Measurements from ENCODE around the gene KREMEN1.
"Not testable (repeated sequence)": the region's sequence is repeated elsewhere in the genome, so short reads cannot be mapped to it uniquely, and the experiment has no call there.

The KREMEN1 gene

GRCh38 chr22:29110946-29111345, 38.1 kb downstream of the KREMEN1 start:
- Histone ChIP-seq H3K4me3 (ENCODE audit: low read length) (no peak overlapping the region), H3K36me3 (ENCODE audit: insufficient read depth, low read length) (peaks cover 9% of the 10 kb centered on the region), H2AFZ (ENCODE audit: low read depth, low read length) (no peak overlapping the region), H3K27me3 (ENCODE audit: insufficient read depth, low read length) (no peaks in the 10 kb centered on the region), H3K9me3 (ENCODE audit: low read length) (peaks cover 6% of the 10 kb centered on the region), H3K4me1 (ENCODE audit: insufficient read depth, low read length) (no peaks in the 10 kb centered on the region)

DNA sequence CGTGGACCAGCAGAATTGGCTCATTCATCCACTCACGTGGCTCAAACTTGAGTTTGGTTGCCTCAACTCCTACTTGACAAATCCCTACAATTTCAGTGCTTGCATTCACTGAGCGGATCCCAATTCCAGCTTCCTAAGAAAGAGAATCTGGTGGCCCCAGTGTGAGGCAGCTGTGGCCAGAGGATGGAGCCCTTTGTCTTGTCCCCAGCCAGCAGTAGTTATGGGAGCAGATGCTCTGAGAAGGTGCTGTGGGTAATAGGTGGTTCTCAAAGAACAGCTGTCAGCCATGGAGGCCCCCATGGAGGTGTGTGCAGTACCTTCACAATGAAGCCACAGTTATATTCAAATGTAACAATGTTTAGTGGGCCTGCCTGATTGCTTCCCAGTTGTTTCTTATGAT, 39.3 kb downstream of the KREMEN1 start:
- H3K36me3 ChIP-seq (ENCODE audit: insufficient read depth, low read length), result peaks cover 9% of the 10 kb centered on the region
- H3K27me3 ChIP-seq (ENCODE audit: insufficient read depth, low read length), result no peaks in the 10 kb centered on the region
- H3K4me3 ChIP-seq (ENCODE audit: low read length), result no peak overlapping the region
- H2AFZ ChIP-seq (ENCODE audit: low read depth, low read length), result no peak overlapping the region
- peaks cover 6% of the 10 kb centered on the region for H3K9me3 ChIP-seq (ENCODE audit: low read length)
- H3K4me1 ChIP-seq (ENCODE audit: insufficient read depth, low read length), result no peaks in the 10 kb centered on the region

DNA sequence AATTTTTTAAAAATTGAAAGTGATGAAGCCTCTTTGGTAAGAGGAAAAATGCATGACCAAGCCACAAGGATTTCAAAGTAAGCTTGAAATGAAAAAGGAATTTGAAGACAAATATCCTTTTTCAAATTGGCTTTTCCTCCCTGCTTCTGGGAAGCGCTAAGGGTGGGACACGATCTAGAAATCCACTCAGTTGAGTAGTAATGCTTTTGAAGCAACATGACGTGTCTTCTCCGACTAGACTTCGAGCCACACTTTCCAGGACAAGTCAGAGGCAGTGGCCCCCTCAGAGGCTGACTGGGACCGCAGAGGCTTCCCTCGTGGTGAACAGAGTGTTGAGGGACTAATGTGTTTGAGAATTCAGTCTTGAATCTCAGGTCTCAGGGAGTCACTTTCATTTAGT, 39.8 kb downstream of the KREMEN1 start:
- Histone ChIP-seq H3K27me3 (ENCODE audit: insufficient read depth, low read length) (no peaks in the 10 kb centered on the region), H2AFZ (ENCODE audit: low read depth, low read length) (no peak overlapping the region), H3K9me3 (ENCODE audit: low read length) (peaks cover 6% of the 10 kb centered on the region), H3K4me3 (ENCODE audit: low read length) (no peak overlapping the region), H3K36me3 (ENCODE audit: insufficient read depth, low read length) (peaks cover 11% of the 10 kb centered on the region), H3K4me1 (ENCODE audit: insufficient read depth, low read length) (no peaks in the 10 kb centered on the region)

GRCh38 chr22:29113319-29113718, 40.5 kb downstream of the KREMEN1 start:
- Histone ChIP-seq H2AFZ (ENCODE audit: low read depth, low read length) (no peak overlapping the region), H3K9me3 (ENCODE audit: low read length) (peaks cover 12% of the 10 kb centered on the region), H3K36me3 (ENCODE audit: insufficient read depth, low read length) (peaks cover 9% of the 10 kb centered on the region), H3K27me3 (ENCODE audit: insufficient read depth, low read length) (no peaks in the 10 kb centered on the region), H3K4me3 (ENCODE audit: low read length) (no peak overlapping the region), H3K4me1 (ENCODE audit: insufficient read depth, low read length) (no peaks in the 10 kb centered on the region)

DNA sequence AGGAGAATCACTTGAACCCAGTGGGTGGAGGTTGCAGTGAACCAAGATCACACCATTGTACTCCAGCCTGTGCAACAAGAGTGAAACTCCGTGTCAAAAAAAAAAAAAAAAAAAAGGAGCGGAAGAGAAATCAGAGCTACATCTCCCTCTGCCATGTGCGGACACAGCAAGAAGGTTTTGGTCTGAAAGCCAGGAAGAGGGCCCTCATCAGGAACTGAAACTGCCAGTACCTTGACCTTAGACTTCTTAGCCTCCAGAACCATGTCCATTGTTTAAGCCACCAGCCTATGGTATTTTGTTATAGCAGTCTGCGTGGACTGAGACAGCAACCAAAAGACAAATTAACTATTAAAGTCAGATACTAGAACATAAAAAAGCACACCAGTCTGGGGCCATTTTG, 41.6 kb downstream of the KREMEN1 start:
- Histone ChIP-seq H3K4me3 (ENCODE audit: low read length) (no peak overlapping the region), H2AFZ (ENCODE audit: low read depth, low read length) (no peak overlapping the region), H3K27me3 (ENCODE audit: insufficient read depth, low read length) (no peaks in the 10 kb centered on the region), H3K36me3 (ENCODE audit: insufficient read depth, low read length) (peaks cover 12% of the 10 kb centered on the region), H3K4me1 (ENCODE audit: insufficient read depth, low read length) (no peaks in the 10 kb centered on the region), H3K9me3 (ENCODE audit: low read length) (peaks cover 12% of the 10 kb centered on the region)

DNA sequence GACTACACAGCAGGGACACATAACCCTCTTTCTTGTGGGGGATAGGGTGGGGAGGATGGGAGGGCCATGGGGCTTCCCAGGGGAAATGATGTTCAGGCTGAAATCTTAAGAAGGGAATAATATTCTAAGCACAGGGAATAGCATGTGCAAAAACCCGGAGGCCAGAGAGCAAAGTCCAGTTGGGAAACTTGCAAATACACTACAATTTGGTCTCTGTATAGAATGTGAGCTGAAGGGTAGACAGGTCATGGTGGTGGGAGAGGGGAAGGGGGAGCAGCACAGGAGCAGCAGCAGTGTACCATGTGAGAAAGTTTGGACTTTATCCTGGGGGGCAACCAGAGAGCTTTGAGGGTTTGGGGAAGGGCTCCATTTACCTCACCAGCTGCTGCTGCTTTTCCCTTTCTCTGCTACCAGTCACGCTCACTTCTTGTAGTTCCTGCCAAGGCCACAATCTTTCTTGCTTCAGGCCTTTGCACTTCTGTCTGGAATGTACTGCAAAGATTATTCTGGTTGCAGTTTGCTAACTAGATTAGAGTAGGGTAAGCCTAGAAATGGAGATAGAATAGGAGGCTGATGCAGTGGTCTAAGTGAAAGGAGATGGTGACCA, 43.0 kb downstream of the KREMEN1 start:
- Histone ChIP-seq H3K4me1 (ENCODE audit: insufficient read depth, low read length) (no peaks in the 10 kb centered on the region), H2AFZ (ENCODE audit: low read depth, low read length) (no peak overlapping the region), H3K9me3 (ENCODE audit: low read length) (peaks cover 15% of the 10 kb centered on the region), H3K36me3 (ENCODE audit: insufficient read depth, low read length) (peaks cover 12% of the 10 kb centered on the region), H3K4me3 (ENCODE audit: low read length) (no peak overlapping the region), H3K27me3 (ENCODE audit: insufficient read depth, low read length) (no peaks in the 10 kb centered on the region)

- Histone ChIP-seq H2AFZ (ENCODE audit: low read depth, low read length) (no peak overlapping the region), H3K36me3 (ENCODE audit: insufficient read depth, low read length) (peaks cover 16% of the 10 kb centered on the region), H3K9me3 (ENCODE audit: low read length) (peaks cover 14% of the 10 kb centered on the region), H3K4me3 (ENCODE audit: low read length) (no peak overlapping the region), H3K4me1 (ENCODE audit: insufficient read depth, low read length) (no peaks in the 10 kb centered on the region), H3K27me3 (ENCODE audit: insufficient read depth, low read length) (no peaks in the 10 kb centered on the region)
Measured at GRCh38 chr22:29116397-29117123, 43.7 kb downstream of the KREMEN1 start.

DNA sequence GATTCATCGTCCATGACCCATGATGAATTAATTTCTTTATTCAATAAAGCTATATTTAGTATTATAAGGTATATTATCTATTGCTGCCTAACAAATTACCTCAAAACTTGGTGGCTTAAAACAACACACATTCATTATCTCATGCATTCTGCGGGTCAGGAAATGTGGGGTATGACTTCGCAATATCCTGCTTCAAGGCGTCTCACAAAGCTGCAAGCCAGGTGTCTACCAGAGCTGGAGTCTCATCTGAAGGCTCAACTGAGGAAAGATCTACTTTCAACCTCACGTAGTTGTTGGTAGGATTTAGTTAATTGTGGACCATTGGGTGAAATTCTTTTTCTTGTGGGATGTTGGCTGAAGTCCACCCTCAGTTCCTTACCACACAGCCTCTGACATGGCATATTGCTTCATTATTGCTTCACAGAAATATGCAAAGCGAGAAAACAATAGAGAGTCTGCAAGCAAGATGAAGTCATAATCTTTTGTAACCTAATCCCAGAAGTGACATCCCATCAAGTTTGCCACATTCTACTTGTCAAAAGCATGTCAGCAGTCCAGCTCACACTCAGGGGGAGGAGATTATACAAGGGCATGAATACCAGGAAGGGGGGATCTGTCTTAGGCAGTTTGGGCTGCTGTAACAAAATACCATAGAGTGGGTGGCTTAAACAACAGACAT, 45.1 kb downstream of the KREMEN1 start:
- no peaks in the 10 kb centered on the region for H3K4me1 ChIP-seq (ENCODE audit: insufficient read depth, low read length)
- peaks cover 16% of the 10 kb centered on the region for H3K36me3 ChIP-seq (ENCODE audit: insufficient read depth, low read length)
- H2AFZ ChIP-seq (ENCODE audit: low read depth, low read length), result no peak overlapping the region
- no peaks in the 10 kb centered on the region for H3K27me3 ChIP-seq (ENCODE audit: insufficient read depth, low read length)
- peaks cover 13% of the 10 kb centered on the region for H3K9me3 ChIP-seq (ENCODE audit: low read length)
- no peak overlapping the region for H3K4me3 ChIP-seq (ENCODE audit: low read length)

DNA sequence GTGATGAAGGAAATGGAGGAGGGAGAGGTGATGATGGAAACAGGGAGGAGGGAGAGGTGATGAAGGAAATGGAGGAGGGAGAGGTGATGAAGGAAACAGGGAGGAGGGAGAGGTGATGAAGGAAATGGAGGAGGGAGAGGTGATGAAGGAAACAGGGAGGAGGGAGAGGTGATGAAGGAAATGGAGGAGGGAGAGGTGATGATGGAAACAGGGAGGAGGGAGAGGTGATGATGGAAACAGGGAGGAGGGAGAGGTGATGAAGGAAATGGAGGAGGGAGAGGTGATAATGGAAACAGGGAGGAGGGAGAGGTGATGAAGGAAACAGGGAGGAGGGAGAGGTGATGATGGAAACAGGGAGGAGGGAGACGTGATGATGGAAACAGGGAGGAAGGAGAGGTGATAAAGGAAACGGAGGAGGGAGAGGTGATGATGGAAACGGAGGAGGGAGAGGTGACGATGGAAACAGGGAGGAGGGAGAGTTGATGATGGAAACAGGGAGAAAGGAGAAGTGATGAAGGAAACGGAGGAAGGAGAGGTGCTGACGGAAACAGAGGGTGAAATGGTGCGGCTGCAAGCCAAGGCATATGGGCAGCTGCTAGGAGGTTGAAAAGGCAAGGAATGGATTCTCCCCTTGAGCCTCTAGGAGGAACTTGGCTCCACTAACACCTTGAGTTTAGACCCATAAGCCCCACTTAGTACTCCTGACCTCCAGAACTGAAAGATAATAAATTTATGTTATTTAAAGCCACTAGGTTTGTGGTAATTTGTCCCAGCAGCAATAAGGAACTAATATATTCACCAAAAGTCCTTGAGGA, 47.5 kb downstream of the KREMEN1 start:
- not testable (repeated sequence) for H3K4me3 ChIP-seq (ENCODE audit: low read length); H2AFZ ChIP-seq (ENCODE audit: low read depth, low read length); H3K27me3 ChIP-seq (ENCODE audit: insufficient read depth, low read length); H3K4me1 ChIP-seq (ENCODE audit: insufficient read depth, low read length)
- Histone ChIP-seq H3K9me3 (ENCODE audit: low read length) (peaks cover 13% of the 10 kb centered on the region), H3K36me3 (ENCODE audit: insufficient read depth, low read length) (peaks cover 24% of the 10 kb centered on the region)

GRCh38 chr22:29121124-29121523, 48.3 kb downstream of the KREMEN1 start:
- Histone ChIP-seq H3K4me1 (ENCODE audit: insufficient read depth, low read length) (no peaks in the 10 kb centered on the region), H3K27me3 (ENCODE audit: insufficient read depth, low read length) (no peaks in the 10 kb centered on the region), H3K4me3 (ENCODE audit: low read length) (no peak overlapping the region), H3K9me3 (ENCODE audit: low read length) (peaks cover 13% of the 10 kb centered on the region), H2AFZ (ENCODE audit: low read depth, low read length) (no peak overlapping the region), H3K36me3 (ENCODE audit: insufficient read depth, low read length) (peaks cover 31% of the 10 kb centered on the region)

- H3K36me3 ChIP-seq (ENCODE audit: insufficient read depth, low read length), result peaks cover 40% of the 10 kb centered on the region
- no peak overlapping the region for H3K4me3 ChIP-seq (ENCODE audit: low read length)
- H3K27me3 ChIP-seq (ENCODE audit: insufficient read depth, low read length), result no peaks in the 10 kb centered on the region
- no peak overlapping the region for H2AFZ ChIP-seq (ENCODE audit: low read depth, low read length)
- peaks cover 13% of the 10 kb centered on the region for H3K9me3 ChIP-seq (ENCODE audit: low read length)
- H3K4me1 ChIP-seq (ENCODE audit: insufficient read depth, low read length), result no peaks in the 10 kb centered on the region
Measured at GRCh38 chr22:29122041-29122440, 49.2 kb downstream of the KREMEN1 start.

- H3K27me3 ChIP-seq (ENCODE audit: insufficient read depth, low read length), result no peaks in the 10 kb centered on the region
- H3K36me3 ChIP-seq (ENCODE audit: insufficient read depth, low read length), result peaks cover 57% of the 10 kb centered on the region
- H3K4me3 ChIP-seq (ENCODE audit: low read length), result no peak overlapping the region
- no peaks in the 10 kb centered on the region for H3K4me1 ChIP-seq (ENCODE audit: insufficient read depth, low read length)
- peaks cover 7% of the 10 kb centered on the region for H3K9me3 ChIP-seq (ENCODE audit: low read length)
- H2AFZ ChIP-seq (ENCODE audit: low read depth, low read length), result no peak overlapping the region
Measured at GRCh38 chr22:29124777-29125442, 52.1 kb downstream of the KREMEN1 start.
